ENCODE measurements around the gene IP6K3. TPM values are rescaled to one million over a fixed set of nuclear protein-coding genes. Genes with fewer than 3 reads are reported as not detected.
A peak's percentile ranks its signal among the peaks of the same experiment; 100 is the strongest.

The IP6K3 gene
- total and polyA plus RNA-seq, 2 donors (not counting 1 experiment from before 2014, with no cell fraction given): not detected

DNA sequence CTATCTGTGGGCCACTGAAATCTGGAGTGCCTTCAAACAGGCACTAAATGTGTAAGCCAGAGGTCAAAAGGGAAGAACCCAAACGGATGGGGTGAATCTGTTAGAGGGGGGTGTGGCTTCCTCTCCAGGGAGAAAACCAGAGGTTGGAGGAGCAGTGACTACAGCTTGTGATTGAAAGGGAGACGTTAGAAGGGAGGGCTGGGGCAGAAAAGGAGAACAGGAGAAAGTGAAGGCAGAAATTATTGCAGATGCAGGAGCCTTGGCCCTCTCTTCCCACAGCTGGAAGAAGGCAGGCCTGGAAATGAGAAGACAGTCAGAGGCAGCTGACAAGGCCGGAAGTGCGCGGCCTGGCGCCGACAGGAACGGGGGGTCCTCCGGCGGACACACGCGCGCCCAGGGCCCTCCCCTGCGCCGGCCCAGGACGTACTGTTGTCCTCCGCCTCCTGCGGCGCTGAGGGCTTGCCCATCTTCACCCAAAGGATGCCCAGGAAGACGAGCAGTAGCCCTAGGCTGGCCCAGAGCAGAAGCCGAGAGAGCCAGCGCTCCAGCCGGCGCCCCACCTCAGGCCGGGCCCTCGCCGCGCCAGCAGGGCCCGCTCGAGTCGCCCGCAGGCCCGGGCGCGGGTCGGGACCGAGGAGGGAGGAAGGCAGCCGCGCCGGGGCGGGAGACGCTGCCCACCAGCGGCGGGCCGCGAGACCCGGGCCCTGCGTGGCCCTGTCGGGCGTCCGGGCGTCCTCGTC lies 41.4 kb upstream of the IP6K3 start:
- intact Hi-C loops (cut with micrococcal nuclease): loop anchor here (1.0 to 5.0 kb wide), 4 partner anchors 17 to 459 kb away; partner anchors contain the start of genes CUTA, KIFC1 and SMIM29
- Histone ChIP-seq H3K4me3 (ENCODE audit: control extremely low read depth in 1 of 5, extremely low read depth in 1 of 5, insufficient read depth in 1 of 5, low read depth in 2 of 5, low read length in 4 of 5) (peak overlapping the region; percentile 11 to 89 (median 73)), H3K27ac (ENCODE audit: low read length in 2 of 2) (peak overlapping the region; percentile 78 to 89), H3K9ac (ENCODE audit: low read length) (peak overlapping the region; percentile 93), H3K9me3 (ENCODE audit: control extremely low read depth in 1 of 3, control insufficient read depth in 2 of 3, insufficient read depth in 1 of 3, low read length in 2 of 3) (no peaks in the 10 kb centered on the region), H4K20me1 (ENCODE audit: control insufficient read depth, insufficient read depth, low read length, poor library complexity, severe bottlenecking) (peaks cover 48% of the 10 kb centered on the region), H3K4me1 (ENCODE audit: control insufficient read depth in 2 of 2, insufficient read depth in 2 of 2, low read length in 2 of 2) (peaks cover 34 to 37% of the 10 kb centered on the region in 2 donors), H2AFZ (ENCODE audit: insufficient read depth, low read depth, low read length, poor library complexity, severe bottlenecking) (peak overlapping the region; percentile 84), H3K36me3 (replicated peaks in 1 of 2; ENCODE audit: control extremely low read depth in 1 of 2, control insufficient read depth in 1 of 2, extremely low read depth in 1 of 2, insufficient read depth in 2 of 2, low read length in 1 of 2) (peaks cover under 1 to 22% of the 10 kb centered on the region in 2 experiments), H3K27me3 (replicated peaks in 1 of 4; ENCODE audit: control extremely low read depth in 1 of 4, control insufficient read depth in 3 of 4, insufficient read depth in 4 of 4, low read length in 3 of 4) (peaks cover 0 to 5% (median 0%) of the 10 kb centered on the region in 4 experiments), H3K4me2 (replicated peaks; ENCODE audit: low read depth, low read length, poor library complexity, severe bottlenecking) (peak overlapping the region; percentile 84), H3K79me2 (ENCODE audit: control insufficient read depth, insufficient read depth, low read length) (peaks cover 51% of the 10 kb centered on the region)
- Mint-ChIP-seq H3K4me3 (peak overlapping the region; percentile 93), H3K4me1 (peaks cover 49% of the 10 kb centered on the region), H3K9me3 (ENCODE audit: insufficient read depth) (no peaks in the 10 kb centered on the region), H3K27me3 (no peaks in the 10 kb centered on the region), H3K27ac (peak overlapping the region; percentile 97)
- ChIA-PET CTCF (interaction anchor here (1.2 to 5.6 kb wide), 3 partner anchors 8 to 240 kb away, joined by 3 to 48 read pairs (median 3); no protein-coding TSS in a partner anchor), POLR2A (interaction anchor here (0.6 to 0.9 kb wide), 2 partner anchors 77 to 401 kb away, joined by 3 to 4 read pairs; partner anchors contain the start of gene UQCC2)
- 0% methylated on average over 53 of the region's 53 CpGs for WGBS (ENCODE audit: insufficient coverage)
- ATAC-seq (ENCODE audit: low read depth): peak; percentile 37
- TF ChIP-seq EZH2 (IDR thresholded peaks at IDR 0.05; ENCODE audit: borderline replicate concordance, insufficient read depth, low read depth, low read length, poor library complexity, severe bottlenecking) (no peak), CTCF (IDR thresholded peaks at IDR 0.05) (no peak)
- peak; percentile 79 for DNase-seq
